K562 (cell line): ENCODE data around the gene NF1. TPM values are rescaled to one million over a fixed set of nuclear protein-coding genes. Genes with fewer than 3 reads are reported as not detected.

ENCODE experiments used
- ATAC-seq: fragments of 200-7000 bp; cut with Tn5 transposase; 3 replicates; pipeline ENCODE4 v1.9.1; 2020; ENCODE audit warnings: moderate library complexity
- BruUV-seq: library from RNA; stranded (reverse); fragments of 400-500 nt; replicated peaks from 2 replicates; lab custom pipeline; 2021; lab: Mats Ljungman, UMichigan
- CTCF ChIA-PET: fragments of 300-600 bp; formaldehyde crosslinking; extraction: SDS; loops from one replicate; lab custom pipeline; 2021; ENCODE audit warnings: low intra/inter-chr PET ratio; lab: Yijun Ruan, JAX
- POLR2A ChIA-PET: fragments of 300-600, 350-650 bp; sonication (Branson Sonifier 250); formaldehyde crosslinking; extraction: SDS; loops from one replicate; lab custom pipeline; 2021; ENCODE audit warnings: antibody characterized with exemption, inconsistent platforms; lab: Yijun Ruan, JAX
- DNase-seq, 4 experiments: peaks; one replicate each; pipeline versions ENCODE4 v3.0.0 to v3.0.0-alpha.2; 2011 to 2018; ENCODE audit warnings: low spot score in 3 of 4, mixed read lengths in 3 of 4; ENCODE audit errors: extremely low read depth in 1 of 4
- FAIRE-seq: peaks from 2 replicates; lab custom pipeline; 2011; peaks lifted over from hg19 to GRCh38; lab: Jason Lieb, UNC
- H2AFZ ChIP-seq: 2 replicates; pipeline ENCODE4 v1.6.0; 2011; ENCODE audit warnings: low read depth, low read length, control low read depth, inconsistent platforms
- H3K27ac ChIP-seq: fragments of 200-600 bp; 3 replicates; pipeline ENCODE4 v1.8.0; 2011; ENCODE audit warnings: low read depth, mild to moderate bottlenecking, control low read depth, inconsistent platforms, low read length, moderate library complexity, mixed read lengths; ENCODE audit errors: extremely low read depth
- H3K27me3 ChIP-seq, 2 experiments: fragments of 300-600 bp in 1 of 2; 2 replicates in 1 of 2; 3 replicates in 1 of 2; pipeline versions ENCODE4 v1.6.0 to v1.8.0; 2011; ENCODE audit warnings: inconsistent platforms in 2 of 2, low read length in 2 of 2, mild to moderate bottlenecking in 1 of 2, mixed read lengths in 1 of 2, moderate library complexity in 1 of 2; ENCODE audit not compliant: control insufficient read depth in 2 of 2, insufficient read depth in 2 of 2
- H3K36me3 ChIP-seq: fragments of 300-600 bp; 3 replicates; pipeline ENCODE4 v1.8.0; 2011; ENCODE audit warnings: mild to moderate bottlenecking, low read length, inconsistent platforms; ENCODE audit not compliant: control insufficient read depth, insufficient read depth
- H3K4me1 ChIP-seq, 2 experiments: fragments of 200-600 bp in 1 of 2; replicated peaks in 1 of 2; 2 replicates in 1 of 2; 3 replicates in 1 of 2; pipeline versions ENCODE4 v1.5.1 to v1.8.0; 2011; ENCODE audit warnings: inconsistent platforms in 2 of 2, low read length in 2 of 2, mild to moderate bottlenecking in 1 of 2, mixed read lengths in 1 of 2, moderate library complexity in 1 of 2; ENCODE audit not compliant: control insufficient read depth in 2 of 2, insufficient read depth in 2 of 2
- H3K4me2 ChIP-seq: 2 replicates; pipeline ENCODE4 v1.6.1; 2011; ENCODE audit warnings: low read length, control low read depth, inconsistent platforms, mixed read lengths; ENCODE audit not compliant: insufficient read depth
- H3K4me3 ChIP-seq: fragments of 200-600 bp; sonication (generic), shearing (Covaris generic); 2 replicates; pipeline ENCODE4 v1.5.1; 2016; ENCODE audit warnings: control low read depth, inconsistent platforms
- H3K79me2 ChIP-seq: fragments of 200-600 bp; 3 replicates; pipeline ENCODE4 v1.8.0; 2011; ENCODE audit warnings: low read length, inconsistent platforms; ENCODE audit not compliant: control insufficient read depth, insufficient read depth
- H3K9ac ChIP-seq, 2 experiments: 2 replicates each; pipeline versions ENCODE4 v1.6.0 to v1.6.1; 2011; ENCODE audit warnings: low read depth in 2 of 2, low read length in 2 of 2, control low read depth in 1 of 2, inconsistent platforms in 1 of 2, mild to moderate bottlenecking in 1 of 2, mixed read lengths in 1 of 2; ENCODE audit not compliant: insufficient read depth in 1 of 2
- H3K9me1 ChIP-seq: one replicate; pipeline ENCODE4 v1.6.0; 2011; ENCODE audit warnings: inconsistent platforms, mild to moderate bottlenecking, low read length, moderate library complexity; ENCODE audit not compliant: control insufficient read depth, insufficient read depth
- H3K9me3 ChIP-seq: replicated peaks from 2 replicates; pipeline ENCODE4 v1.5.1; 2011; ENCODE audit warnings: low read depth, low read length, inconsistent platforms; ENCODE audit not compliant: control insufficient read depth, insufficient read depth
- H4K20me1 ChIP-seq: replicated peaks from 2 replicates; pipeline ENCODE4 v1.6.1; 2011; ENCODE audit warnings: low read length, inconsistent platforms, mixed read lengths; ENCODE audit not compliant: control insufficient read depth, insufficient read depth
- BRF2 ChIP-seq: IDR thresholded peaks from 3 replicates; pipeline ENCODE4 v1.6.1; 2011; ENCODE audit warnings: borderline replicate concordance, mild to moderate bottlenecking; ENCODE audit not compliant: insufficient read length, insufficient read depth
- CREBBP ChIP-seq: IDR thresholded peaks from one replicate; pipeline ENCODE4 v1.6.1; 2012; ENCODE audit warnings: low read depth, mild to moderate bottlenecking, control low read depth, inconsistent platforms, low read length
- FOXA1 ChIP-seq: fragments of 450-650 bp; IDR thresholded peaks from 2 replicates; pipeline ENCODE4 v1.6.1; 2016; ENCODE audit warnings: mild to moderate bottlenecking, borderline replicate concordance
- FOXA3 ChIP-seq, 2 experiments: fragments of 450-650 bp in 1 of 2; sonication (generic) in 1 of 2; formaldehyde crosslinking; IDR thresholded peaks in 1 of 2; conservative IDR thresholded peaks in 1 of 2; 2 replicates each; pipeline versions ENCODE4 v1.4.0 to v1.8.0; 2020 to 2022; ENCODE audit warnings: mild to moderate bottlenecking in 2 of 2, missing genetic modification reagents in 1 of 2
- MEIS2 ChIP-seq: fragments of 450-650 bp; IDR thresholded peaks from 2 replicates; pipeline ENCODE4 v1.6.1; 2014; ENCODE audit warnings: mild to moderate bottlenecking; ENCODE audit not compliant: partially characterized antibody
- RREB1 ChIP-seq: fragments of 250-450 bp; sonication (Bioruptor Pico); IDR thresholded peaks from 2 replicates; pipeline ENCODE4 v1.4.0; 2020
- TCFL5 ChIP-seq: fragments of 250-450 bp; sonication (Bioruptor Pico); conservative IDR thresholded peaks from 2 replicates; pipeline ENCODE4 v1.6.1; 2021; ENCODE audit warnings: mild to moderate bottlenecking, moderate library complexity, matching md5 sums
- ZNF165 ChIP-seq: fragments of 250-450 bp; sonication (Bioruptor Pico); IDR thresholded peaks from 2 replicates; pipeline ENCODE4 v1.4.0; 2020; ENCODE audit warnings: borderline replicate concordance
- WGBS: fragments of 100-300 bp; shearing (Covaris generic); methylation state at CpG from one replicate; pipeline ENCODE4 v1.1.6; 2016; ENCODE audit warnings: low coverage, mixed read lengths; ENCODE audit not compliant: insufficient coverage; ENCODE audit errors: missing lambda C conversion rate; 5-methylcytosine and 5-hydroxymethylcytosine counted together
- in situ Hi-C: fragments of 300-500 bp; cut with MboI; formaldehyde crosslinking; loops from 4 replicates; pipeline ENCODE4 v1.15.0; 2018; ENCODE audit warnings: inconsistent platforms, mixed read lengths
- intact Hi-C: fragments of 100-400 bp; cut with micrococcal nuclease; formaldehyde crosslinking; loops from 2 replicates; pipeline ENCODE4 v1.14.2; 2022
- polyA plus RNA-seq, 8 experiments: library from polyadenylated mRNA; depleted of rRNA in 4 of 8; stranded (reverse) in 5 of 8; unstranded in 3 of 8; fragments of >200 nt; fragmentation: Nextera tagmentation in 2 of 8; fragmentation: Illumina TruSeq in 1 of 8; extraction: Ambion mirVana in 2 of 8; extraction: Trizol in 1 of 8; gene quantifications; 2 replicates each; pipeline versions ENCODE4 v1.2.1 to v1.2.3, GENCODE V29; 2011 to 2014; ENCODE audit warnings: inconsistent platforms in 1 of 8, missing spikeins in 1 of 8
- total RNA-seq, 7 experiments: library from RNA; depleted of rRNA in 6 of 7; stranded (reverse); fragments of >200 nt in 6 of 7; fragmentation: Illumina TruSeq in 2 of 7; extraction: Trizol in 2 of 7; gene quantifications; 2 replicates each; pipeline versions ENCODE4 v1.2.1 to v1.2.3, GENCODE V29; 2011 to 2021; ENCODE audit warnings: low replicate concordance in 1 of 7

NF1 gene
- total and polyA plus RNA-seq, 9 of the 15 experiments (the other 6 are each of a cell fraction or from before 2014, with no cell fraction given), result 3.4 to 41.9 (median 24.3) TPM

GRCh38 chr17:31136319-31136718 is 41.5 kb downstream of the NF1 start:
- no peak; the same call in 2 of the 3 replicates for ATAC-seq
- Histone ChIP-seq H4K20me1 (no peaks in the 10 kb centered on the region), H3K9me1 (no peaks in the 10 kb centered on the region), H2AFZ (no peak overlapping the region), H3K4me3 (no peak overlapping the region), H3K9ac (no peak overlapping the region), H3K4me1 (no peaks in the 10 kb centered on the region; a peak in 2 of 5 replicates), H3K36me3 (peaks cover 2% of the 10 kb centered on the region), H3K9me3 (no peaks in the 10 kb centered on the region), H3K27me3 (no peaks in the 10 kb centered on the region), H3K4me2 (no peak overlapping the region), H3K27ac (no peak overlapping the region), H3K79me2 (peaks cover 54% of the 10 kb centered on the region)
- FAIRE-seq, result no peak
- no peak for DNase-seq
- intact Hi-C loops, result no loop called here
- TF ChIP-seq MEIS2, result peak; percentile 14
- TF ChIP-seq TCFL5 (CRISPR knock-in tag), result no peak
- POLR2A ChIA-PET, result no interaction called here
- no TSS peak for BruUV-seq
- in situ Hi-C loops, result no loop called here
- 63% methylated on average over 1 of the region's 2 CpGs for WGBS
- CTCF ChIA-PET, result no interaction called here

- intact Hi-C loops, result no loop called here
- H3K36me3 ChIP-seq, result peaks cover 2% of the 10 kb centered on the region; the same call in 2 of the 3 replicates
- 70% methylated on average over 3 of the region's 3 CpGs for WGBS
- H3K27me3 ChIP-seq, result no peaks in the 10 kb centered on the region
- H4K20me1 ChIP-seq, result no peaks in the 10 kb centered on the region
- no peak overlapping the region for H3K4me3 ChIP-seq
- FAIRE-seq (no peak), DNase-seq (no peak), ATAC-seq (no peak)
- ChIA-PET CTCF (no interaction called here), POLR2A (interaction anchor here (0.9 kb wide), 1 partner anchor 12 kb away, joined by 3 read pairs; no protein-coding TSS in a partner anchor)
- H3K27ac ChIP-seq, result no peak overlapping the region
- peaks cover 2% of the 10 kb centered on the region in 2 experiments; a peak in 3 of 5 replicates for H3K4me1 ChIP-seq
- peaks cover 58% of the 10 kb centered on the region for H3K79me2 ChIP-seq
- H3K4me2 ChIP-seq, result no peak overlapping the region
- H3K9ac ChIP-seq, result no peak overlapping the region
- H3K9me3 ChIP-seq, result no peaks in the 10 kb centered on the region
- BruUV-seq, result no TSS peak
- in situ Hi-C loops, result no loop called here
- no peak overlapping the region for H2AFZ ChIP-seq
- H3K9me1 ChIP-seq, result no peaks in the 10 kb centered on the region
- TF ChIP-seq CREBBP (no peak), BRF2 (no peak), FOXA3 (CRISPR knock-in tag; conservative IDR thresholded peaks at IDR 0.05 in 1 of 2, IDR thresholded peaks at IDR 0.05 in 1 of 2) (no peak), FOXA1 (no peak), ZNF165 (CRISPR knock-in tag) (no peak), RREB1 (CRISPR knock-in tag) (no peak)
These were observed 45.3 kb downstream of the NF1 start for GRCh38 chr17:31140111-31140510.
